Fibroblast of lung (primary cell): ENCODE results near the gene LRRC46.

ENCODE experiments used
- CTCF ChIP-seq, 2 donors: IDR thresholded peaks in 1 of 2; conservative IDR thresholded peaks in 1 of 2; 1 replicate in 1 of 2; 2 replicates in 1 of 2; pipeline ENCODE4 v1.5.1; 2011 to 2012; ENCODE audit warnings: low read length in 2 of 2, control low read depth in 1 of 2, inconsistent platforms in 1 of 2, low read depth in 1 of 2, mild to moderate bottlenecking in 1 of 2
- EZH2 ChIP-seq: IDR thresholded peaks from 2 replicates; pipeline ENCODE4 v1.5.1; 2012; ENCODE audit warnings: low read length, control low read depth, mild to moderate bottlenecking; ENCODE audit errors: missing control alignments

GRCh38 chr17:47834756-47835155, 3.3 kb downstream of the LRRC46 start:
- TF ChIP-seq CTCF (conservative IDR thresholded peaks at IDR 0.05 in 1 of 2, IDR thresholded peaks at IDR 0.05 in 1 of 2; ENCODE audit: low read depth in 1 of 2, low read length in 2 of 2) (no peak), EZH2 (no peak)
